Esophagus squamous epithelium (tissue), 4 donors: ENCODE results near the gene IQCH.

ENCODE experiments used
- CTCF ChIP-seq, 6 experiments: fragments of 450-650 bp in 4 of 6; fragments of 200-600 bp in 2 of 6; sonication (generic) in 2 of 6; IDR thresholded peaks; one replicate each; pipeline ENCODE4 v1.5.1; 2016 to 2019; ENCODE audit warnings: antibody characterized with exemption in 6 of 6, mild to moderate bottlenecking in 4 of 6, moderate library complexity in 4 of 6
- POLR2A ChIP-seq, 4 donors: fragments of 450-650 bp; IDR thresholded peaks; one replicate each; pipeline ENCODE4 v1.6.1; 2017; ENCODE audit warnings: antibody characterized with exemption in 4 of 4, mild to moderate bottlenecking in 4 of 4, moderate library complexity in 3 of 4

- TF ChIP-seq CTCF (IDR thresholded peaks at IDR 0.05) = no peak
- TF ChIP-seq POLR2A (IDR thresholded peaks at IDR 0.05) = no peak
These were observed 43.9 kb upstream of the IQCH start for GRCh38 chr15:67210555-67211168.
